ENCODE data around the gene GFY.

DNA sequence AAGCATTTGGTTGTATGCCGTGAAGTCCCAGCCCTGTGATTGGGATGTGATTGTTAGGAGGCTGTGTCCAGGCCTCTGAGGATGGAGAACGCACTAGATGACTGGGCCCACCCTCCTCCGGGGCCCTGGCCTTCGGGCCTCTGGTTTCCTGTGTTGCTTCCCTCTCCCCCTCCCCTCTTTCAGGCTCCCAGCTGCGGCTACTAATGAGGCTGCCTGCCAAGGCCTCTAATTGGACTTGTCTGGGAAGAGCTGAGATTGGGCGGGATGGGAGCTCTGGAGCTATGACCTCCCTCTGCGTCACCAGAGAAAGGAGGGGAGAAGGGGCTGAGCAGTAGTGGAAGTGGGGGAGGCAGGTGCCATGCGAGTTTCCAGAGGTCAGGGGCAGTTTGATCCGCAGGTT, 11.8 kb upstream of the GFY start:
- no peak for TF ChIP-seq RAD21 (conservative IDR thresholded peaks at IDR 0.05)
- no peak for TF ChIP-seq EP300 (conservative IDR thresholded peaks at IDR 0.05; ENCODE audit: poor library complexity, severe bottlenecking)
- TF ChIP-seq, protein P1, sequence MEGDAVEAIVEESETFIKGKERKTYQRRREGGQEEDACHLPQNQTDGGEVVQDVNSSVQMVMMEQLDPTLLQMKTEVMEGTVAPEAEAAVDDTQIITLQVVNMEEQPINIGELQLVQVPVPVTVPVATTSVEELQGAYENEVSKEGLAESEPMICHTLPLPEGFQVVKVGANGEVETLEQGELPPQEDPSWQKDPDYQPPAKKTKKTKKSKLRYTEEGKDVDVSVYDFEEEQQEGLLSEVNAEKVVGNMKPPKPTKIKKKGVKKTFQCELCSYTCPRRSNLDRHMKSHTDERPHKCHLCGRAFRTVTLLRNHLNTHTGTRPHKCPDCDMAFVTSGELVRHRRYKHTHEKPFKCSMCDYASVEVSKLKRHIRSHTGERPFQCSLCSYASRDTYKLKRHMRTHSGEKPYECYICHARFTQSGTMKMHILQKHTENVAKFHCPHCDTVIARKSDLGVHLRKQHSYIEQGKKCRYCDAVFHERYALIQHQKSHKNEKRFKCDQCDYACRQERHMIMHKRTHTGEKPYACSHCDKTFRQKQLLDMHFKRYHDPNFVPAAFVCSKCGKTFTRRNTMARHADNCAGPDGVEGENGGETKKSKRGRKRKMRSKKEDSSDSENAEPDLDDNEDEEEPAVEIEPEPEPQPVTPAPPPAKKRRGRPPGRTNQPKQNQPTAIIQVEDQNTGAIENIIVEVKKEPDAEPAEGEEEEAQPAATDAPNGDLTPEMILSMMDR (IDR thresholded peaks at IDR 0.05; ENCODE audit: poor library complexity, severe bottlenecking) = no peak
- TF ChIP-seq POLR2AphosphoS5 (IDR thresholded peaks at IDR 0.05) = no peak
- TF ChIP-seq, protein P2, sequence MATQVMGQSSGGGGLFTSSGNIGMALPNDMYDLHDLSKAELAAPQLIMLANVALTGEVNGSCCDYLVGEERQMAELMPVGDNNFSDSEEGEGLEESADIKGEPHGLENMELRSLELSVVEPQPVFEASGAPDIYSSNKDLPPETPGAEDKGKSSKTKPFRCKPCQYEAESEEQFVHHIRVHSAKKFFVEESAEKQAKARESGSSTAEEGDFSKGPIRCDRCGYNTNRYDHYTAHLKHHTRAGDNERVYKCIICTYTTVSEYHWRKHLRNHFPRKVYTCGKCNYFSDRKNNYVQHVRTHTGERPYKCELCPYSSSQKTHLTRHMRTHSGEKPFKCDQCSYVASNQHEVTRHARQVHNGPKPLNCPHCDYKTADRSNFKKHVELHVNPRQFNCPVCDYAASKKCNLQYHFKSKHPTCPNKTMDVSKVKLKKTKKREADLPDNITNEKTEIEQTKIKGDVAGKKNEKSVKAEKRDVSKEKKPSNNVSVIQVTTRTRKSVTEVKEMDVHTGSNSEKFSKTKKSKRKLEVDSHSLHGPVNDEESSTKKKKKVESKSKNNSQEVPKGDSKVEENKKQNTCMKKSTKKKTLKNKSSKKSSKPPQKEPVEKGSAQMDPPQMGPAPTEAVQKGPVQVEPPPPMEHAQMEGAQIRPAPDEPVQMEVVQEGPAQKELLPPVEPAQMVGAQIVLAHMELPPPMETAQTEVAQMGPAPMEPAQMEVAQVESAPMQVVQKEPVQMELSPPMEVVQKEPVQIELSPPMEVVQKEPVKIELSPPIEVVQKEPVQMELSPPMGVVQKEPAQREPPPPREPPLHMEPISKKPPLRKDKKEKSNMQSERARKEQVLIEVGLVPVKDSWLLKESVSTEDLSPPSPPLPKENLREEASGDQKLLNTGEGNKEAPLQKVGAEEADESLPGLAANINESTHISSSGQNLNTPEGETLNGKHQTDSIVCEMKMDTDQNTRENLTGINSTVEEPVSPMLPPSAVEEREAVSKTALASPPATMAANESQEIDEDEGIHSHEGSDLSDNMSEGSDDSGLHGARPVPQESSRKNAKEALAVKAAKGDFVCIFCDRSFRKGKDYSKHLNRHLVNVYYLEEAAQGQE (IDR thresholded peaks at IDR 0.05; ENCODE audit: borderline replicate concordance) = no peak
